Rectal smooth muscle tissue (tissue), 1 donor: ENCODE results near the gene PPDPF.

ENCODE experiments used
- H3K27ac ChIP-seq: one replicate; pipeline ENCODE4 v1.7.0; 2013; ENCODE audit warnings: low read depth, low read length, inconsistent platforms
- H3K27me3 ChIP-seq: one replicate; pipeline ENCODE4 v1.7.0; 2013; ENCODE audit warnings: low read length; ENCODE audit not compliant: control insufficient read depth, insufficient read depth
- H3K36me3 ChIP-seq: one replicate; pipeline ENCODE4 v1.7.0; 2013; ENCODE audit warnings: low read length; ENCODE audit not compliant: control insufficient read depth, insufficient read depth
- H3K4me1 ChIP-seq: one replicate; pipeline ENCODE4 v1.7.0; 2013; ENCODE audit warnings: low read length; ENCODE audit not compliant: control insufficient read depth, insufficient read depth
- H3K4me3 ChIP-seq: one replicate; pipeline ENCODE4 v1.7.0; 2013; ENCODE audit warnings: low read length
- H3K9ac ChIP-seq: one replicate; pipeline ENCODE4 v1.7.0; 2013; ENCODE audit warnings: low read length

PPDPF gene, protein sequence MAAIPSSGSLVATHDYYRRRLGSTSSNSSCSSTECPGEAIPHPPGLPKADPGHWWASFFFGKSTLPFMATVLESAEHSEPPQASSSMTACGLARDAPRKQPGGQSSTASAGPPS

DNA sequence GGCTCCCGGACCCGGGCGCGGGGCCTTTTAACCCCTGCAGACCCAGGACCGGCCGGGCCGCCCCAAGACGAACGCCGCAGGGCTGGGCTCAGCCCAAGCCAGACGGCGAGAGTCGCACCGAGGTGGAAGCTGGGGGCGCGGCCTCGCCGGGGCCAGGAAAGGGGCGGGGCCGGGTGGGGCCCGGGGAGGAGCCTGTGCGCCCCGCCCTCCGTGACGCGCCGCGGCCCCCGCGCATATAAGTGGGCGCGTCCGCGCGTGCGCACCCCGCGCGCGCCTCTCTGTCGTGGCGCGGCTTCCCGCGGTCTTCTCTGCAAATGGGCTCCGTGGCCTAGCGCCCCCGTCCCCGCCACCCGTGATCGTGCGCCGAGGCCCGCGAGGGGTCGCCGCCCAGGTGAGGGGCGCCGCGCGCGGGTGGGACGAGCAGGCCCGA is at the start of gene PPDPF:
Gene PPDPF (plus strand): TSS at position 262 of the 430 bp plus-strand sequence. CDS start 544 bp downstream, outside the sequence.
- H3K36me3 ChIP-seq: peaks cover 7% of the 10 kb centered on the region
- peak within 1 kb of the TSS; percentile 89 for H3K27ac ChIP-seq
- no peaks in the 10 kb centered on the region for H3K27me3 ChIP-seq
- peak within 1 kb of the TSS; percentile 91 for H3K9ac ChIP-seq
- peak within 1 kb of the TSS; percentile 81 for H3K4me3 ChIP-seq
- H3K4me1 ChIP-seq: peaks cover 8% of the 10 kb centered on the region

GRCh38 chr20:63471002-63471716 is 49.4 kb upstream of the PPDPF start:
- H3K4me3 ChIP-seq: no peak overlapping the region

DNA sequence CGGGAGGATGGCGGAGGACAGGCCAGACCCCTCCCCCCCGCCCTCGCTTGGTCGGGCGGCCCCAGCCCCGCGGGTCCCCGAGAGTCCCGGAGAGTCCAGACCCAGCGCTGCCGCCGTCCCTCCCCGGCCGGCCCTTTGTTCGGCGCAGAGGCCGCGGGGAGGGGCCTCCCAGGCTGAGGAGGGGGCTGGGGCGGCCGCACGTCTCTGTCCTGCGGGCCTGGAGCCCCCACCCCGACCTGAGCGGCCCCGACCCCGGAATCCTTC is 48.9 kb upstream of the PPDPF start:
- no peaks in the 10 kb centered on the region for H3K4me1 ChIP-seq
- H3K27me3 ChIP-seq: peaks cover 35% of the 10 kb centered on the region
- no peaks in the 10 kb centered on the region for H3K36me3 ChIP-seq
- no peak overlapping the region for H3K27ac ChIP-seq
- H3K4me3 ChIP-seq: no peak overlapping the region
- no peak overlapping the region for H3K9ac ChIP-seq

More at GRCh38 chr20:63471002-63471716, 49.4 kb upstream of the PPDPF start:
- H3K27me3 ChIP-seq: peaks cover 35% of the 10 kb centered on the region
- H3K4me1 ChIP-seq: no peaks in the 10 kb centered on the region
- H3K36me3 ChIP-seq: no peaks in the 10 kb centered on the region
- no peak overlapping the region for H3K9ac ChIP-seq
- no peak overlapping the region for H3K27ac ChIP-seq

DNA sequence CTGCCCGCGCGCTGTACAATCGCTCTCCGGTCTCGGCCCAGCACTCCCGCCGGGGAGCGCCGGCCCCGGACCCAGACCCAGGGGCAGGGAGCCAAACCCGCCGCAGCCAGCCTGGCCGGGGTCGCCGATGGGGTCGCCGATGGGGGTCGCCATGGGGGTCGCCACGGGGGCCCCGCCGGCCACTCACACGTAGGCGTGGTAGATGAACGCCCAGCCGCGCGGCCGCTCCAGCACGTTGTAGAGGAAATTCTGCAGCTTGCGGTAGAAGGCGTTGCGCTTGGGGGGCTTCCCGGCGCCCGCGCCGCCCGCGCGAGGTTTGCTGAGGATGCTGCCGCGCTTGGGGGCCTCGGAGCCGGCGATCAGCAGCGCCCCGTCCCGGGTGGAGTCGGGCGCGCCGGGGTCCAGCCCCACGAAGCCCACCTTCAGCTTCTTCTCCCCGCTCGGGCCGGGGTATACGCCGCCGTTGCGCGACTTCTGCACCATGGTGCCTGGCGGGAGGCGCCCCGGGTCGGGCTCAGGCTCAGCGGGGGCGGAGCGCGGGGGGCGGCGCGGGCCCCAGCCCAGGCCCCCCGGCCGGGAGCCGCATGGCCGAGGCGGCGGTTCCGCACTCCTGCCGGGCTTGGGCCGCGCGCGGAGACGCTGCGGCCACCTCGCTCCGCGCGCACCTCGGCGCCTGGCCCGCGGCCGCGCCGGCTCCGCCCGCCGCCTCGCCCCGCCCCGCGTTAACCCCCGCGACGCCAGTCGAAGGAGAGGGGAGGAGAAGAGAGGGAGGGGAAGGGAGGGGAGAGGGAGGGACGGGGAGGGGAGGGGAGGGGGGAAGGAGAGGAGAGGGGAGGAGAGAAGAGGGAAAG is 48.4 kb upstream of the PPDPF start, which contains the start of gene KCNQ2:
Gene KCNQ2 (minus strand): TSS at position 675 of the 851 bp plus-strand sequence. CDS start 192 bp downstream, at position 483.
- no peaks in the 10 kb centered on the region for H3K4me1 ChIP-seq
- no peaks in the 10 kb centered on the region for H3K36me3 ChIP-seq
- no peak within 1 kb of the TSS for H3K4me3 ChIP-seq
- no peak within 1 kb of the TSS for H3K9ac ChIP-seq
- peaks cover 35% of the 10 kb centered on the region for H3K27me3 ChIP-seq
- H3K27ac ChIP-seq: no peak within 1 kb of the TSS

- Histone ChIP-seq H3K27me3 (peaks cover 36% of the 10 kb centered on the region), H3K27ac (no peak overlapping the region), H3K4me1 (no peaks in the 10 kb centered on the region), H3K4me3 (no peak overlapping the region), H3K36me3 (no peaks in the 10 kb centered on the region), H3K9ac (no peak overlapping the region)
Measured at GRCh38 chr20:63472862-63473390, 47.6 kb upstream of the PPDPF start.

GRCh38 chr20:63473555-63474449 is 46.8 kb upstream of the PPDPF start:
- peaks cover 43% of the 10 kb centered on the region for H3K27me3 ChIP-seq
- H3K36me3 ChIP-seq: no peaks in the 10 kb centered on the region
- no peak overlapping the region for H3K4me3 ChIP-seq
- no peaks in the 10 kb centered on the region for H3K4me1 ChIP-seq
- no peak overlapping the region for H3K27ac ChIP-seq
- no peak overlapping the region for H3K9ac ChIP-seq

DNA sequence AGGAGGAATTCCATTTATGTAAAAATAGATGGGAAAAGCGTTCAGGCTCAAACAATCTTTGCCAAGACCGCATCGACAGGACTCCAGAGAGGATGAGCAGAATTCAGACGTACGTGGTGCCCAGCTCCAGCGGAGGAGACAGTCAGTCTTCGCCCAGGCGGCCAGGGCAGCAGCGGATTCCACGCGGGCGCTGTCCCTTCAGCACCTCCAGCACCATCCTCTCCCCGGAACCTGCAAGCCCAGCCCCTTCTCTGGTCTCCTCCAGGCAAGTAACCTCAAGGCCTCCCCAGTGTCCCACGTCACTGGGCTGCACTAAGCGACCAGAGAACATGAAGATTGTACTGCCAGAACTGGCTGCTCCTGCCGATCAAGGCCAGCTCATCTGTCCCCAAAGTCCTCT is 45.4 kb upstream of the PPDPF start:
- H3K27me3 ChIP-seq: peaks cover 46% of the 10 kb centered on the region

GRCh38 chr20:63477061-63477616 is 43.4 kb upstream of the PPDPF start:
- Histone ChIP-seq H3K36me3 (no peaks in the 10 kb centered on the region), H3K27ac (no peak overlapping the region), H3K9ac (no peak overlapping the region), H3K27me3 (peaks cover 40% of the 10 kb centered on the region), H3K4me1 (no peaks in the 10 kb centered on the region), H3K4me3 (no peak overlapping the region)

More for the DNA sequence above, 45.4 kb upstream of the PPDPF start:
- H3K9ac ChIP-seq: no peak overlapping the region
- no peak overlapping the region for H3K27ac ChIP-seq
- no peak overlapping the region for H3K4me3 ChIP-seq
- no peaks in the 10 kb centered on the region for H3K36me3 ChIP-seq
- H3K4me1 ChIP-seq: no peaks in the 10 kb centered on the region

DNA sequence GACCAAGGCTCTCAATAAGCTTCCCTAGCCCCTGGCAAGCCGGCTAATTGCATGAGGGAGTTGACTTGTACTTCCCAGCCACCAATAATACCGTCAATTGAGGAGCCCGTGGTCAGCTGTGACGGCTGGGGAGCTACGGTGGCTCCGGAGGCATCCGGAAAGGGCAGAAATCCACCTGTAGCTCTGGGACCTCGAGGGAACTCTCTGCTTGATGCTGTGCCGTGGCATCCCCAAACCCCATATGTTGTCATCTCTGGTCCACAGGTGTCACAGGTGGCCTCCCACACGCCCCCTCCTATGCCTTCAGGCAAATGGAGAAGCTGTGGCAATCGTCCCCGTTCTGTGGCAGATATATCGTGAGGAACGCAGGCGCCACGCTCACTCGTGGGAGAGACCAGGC is 42.6 kb upstream of the PPDPF start:
- H3K36me3 ChIP-seq: no peaks in the 10 kb centered on the region
- H3K27ac ChIP-seq: no peak overlapping the region
- H3K4me1 ChIP-seq: no peaks in the 10 kb centered on the region
- H3K27me3 ChIP-seq: peaks cover 41% of the 10 kb centered on the region
- H3K9ac ChIP-seq: no peak overlapping the region
- no peak overlapping the region for H3K4me3 ChIP-seq

DNA sequence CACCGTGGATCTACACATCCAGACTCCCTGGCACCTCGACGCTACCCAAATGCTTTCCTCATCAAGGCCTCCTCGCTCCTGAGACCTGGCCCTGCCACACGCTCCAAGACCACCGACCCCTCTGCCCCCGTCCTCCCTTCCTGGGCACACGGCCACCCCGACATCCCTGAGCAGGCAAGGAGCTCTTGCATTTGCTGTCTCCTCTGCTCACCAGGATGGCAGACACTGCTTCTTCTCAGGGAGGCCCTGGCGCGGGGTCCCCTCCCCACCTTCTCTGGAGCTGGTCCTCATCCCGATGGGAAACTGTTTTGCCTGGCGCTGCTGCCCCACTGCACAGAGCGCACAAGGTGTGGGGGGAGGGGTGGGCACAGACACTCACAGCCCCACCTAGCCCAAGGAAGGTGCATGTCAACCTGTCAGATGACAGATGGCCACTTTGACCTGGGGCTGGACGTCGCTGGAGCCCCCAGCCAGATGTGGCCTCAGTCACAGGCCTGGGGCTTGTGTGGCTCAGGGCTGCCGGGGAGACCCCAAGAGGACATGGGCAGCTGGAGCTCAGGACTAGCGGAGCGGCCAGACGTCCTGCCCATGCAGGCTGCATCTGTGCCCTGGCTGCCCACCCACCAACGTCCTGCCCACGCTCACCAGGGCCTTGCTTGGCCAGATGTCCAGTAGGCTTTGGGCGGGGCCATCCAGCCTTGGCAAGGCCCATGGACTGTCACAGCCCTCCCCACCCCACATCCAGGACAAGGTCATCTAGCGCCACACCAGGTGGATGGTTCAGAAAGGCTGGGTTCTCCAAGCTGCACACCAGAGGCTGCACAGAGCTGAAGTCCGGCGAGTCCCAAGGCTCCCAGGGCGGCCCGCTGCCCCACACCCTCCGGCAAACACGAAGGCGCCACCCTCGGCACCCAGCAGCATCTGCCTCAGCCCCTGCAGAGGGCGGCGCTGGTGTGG is 41.9 kb upstream of the PPDPF start:
- H3K4me3 ChIP-seq: no peak overlapping the region
- H3K27me3 ChIP-seq: peaks cover 34% of the 10 kb centered on the region
- H3K4me1 ChIP-seq: no peaks in the 10 kb centered on the region
- H3K27ac ChIP-seq: no peak overlapping the region
- H3K9ac ChIP-seq: no peak overlapping the region
- no peaks in the 10 kb centered on the region for H3K36me3 ChIP-seq
